ENCODE measurements around the gene CDC42BPB. TPM values are rescaled to one million over a fixed set of nuclear protein-coding genes. Genes with fewer than 3 reads are reported as not detected.

CDC42BPB gene
- 147 and 167 TPM in 2 replicates for total RNA-seq

- no peak for TF ChIP-seq CTCF (IDR thresholded peaks at IDR 0.05; ENCODE audit: insufficient read depth, low read length, poor library complexity, severe bottlenecking)
- no peak for DNase-seq (ENCODE audit: low read depth)
- no peaks in the 10 kb centered on the region for H3K27me3 ChIP-seq (ENCODE audit: control insufficient read depth, insufficient read depth, low read length)
- H3K4me3 ChIP-seq (ENCODE audit: low read depth, low read length), result peak within 1 kb of the TSS; percentile 99
- no peaks in the 10 kb centered on the region for H3K36me3 ChIP-seq (ENCODE audit: control insufficient read depth, insufficient read depth, low read length)
Measured at GRCh38 chr14:103057372-103058163, at the start of gene CDC42BPB. CDC42BPB (minus strand) TSS chr14:103057549; CDS start chr14:103057173, 376 bp downstream.

GRCh38 chr14:103105580-103106150 lies 48.3 kb upstream of the CDC42BPB start:
- DNase-seq (ENCODE audit: low read depth), result no peak
- no peak overlapping the region for H3K4me3 ChIP-seq (ENCODE audit: low read depth, low read length)
- no peaks in the 10 kb centered on the region for H3K36me3 ChIP-seq (ENCODE audit: control insufficient read depth, insufficient read depth, low read length)
- TF ChIP-seq CTCF (IDR thresholded peaks at IDR 0.05; ENCODE audit: insufficient read depth, low read length, poor library complexity, severe bottlenecking), result peak; percentile 9
- peaks cover 36% of the 10 kb centered on the region for H3K27me3 ChIP-seq (ENCODE audit: control insufficient read depth, insufficient read depth, low read length)

- Histone ChIP-seq H3K27me3 (ENCODE audit: control insufficient read depth, insufficient read depth, low read length) (peaks cover 36% of the 10 kb centered on the region), H3K36me3 (ENCODE audit: control insufficient read depth, insufficient read depth, low read length) (no peaks in the 10 kb centered on the region), H3K4me3 (ENCODE audit: low read depth, low read length) (no peak overlapping the region)
- no peak for DNase-seq (ENCODE audit: low read depth)
- peak; percentile 94 for TF ChIP-seq CTCF (IDR thresholded peaks at IDR 0.05; ENCODE audit: insufficient read depth, low read length, poor library complexity, severe bottlenecking)
Measured at GRCh38 chr14:103104654-103105452, 47.5 kb upstream of the CDC42BPB start.

- Histone ChIP-seq H3K36me3 (ENCODE audit: control insufficient read depth, insufficient read depth, low read length) (no peaks in the 10 kb centered on the region), H3K4me3 (ENCODE audit: low read depth, low read length) (no peak overlapping the region), H3K27me3 (ENCODE audit: control insufficient read depth, insufficient read depth, low read length) (peaks cover 36% of the 10 kb centered on the region)
- TF ChIP-seq CTCF (IDR thresholded peaks at IDR 0.05; ENCODE audit: insufficient read depth, low read length, poor library complexity, severe bottlenecking), result no peak
- no peak for DNase-seq (ENCODE audit: low read depth)
Measured at GRCh38 chr14:103104389-103104653, 47.0 kb upstream of the CDC42BPB start.

GRCh38 chr14:103103461-103104388 lies 46.4 kb upstream of the CDC42BPB start:
- no peak for DNase-seq (ENCODE audit: low read depth)
- no peak overlapping the region for H3K4me3 ChIP-seq (ENCODE audit: low read depth, low read length)

More at GRCh38 chr14:103103461-103104388, 46.4 kb upstream of the CDC42BPB start:
- Histone ChIP-seq H3K36me3 (ENCODE audit: control insufficient read depth, insufficient read depth, low read length) (no peaks in the 10 kb centered on the region), H3K27me3 (ENCODE audit: control insufficient read depth, insufficient read depth, low read length) (peaks cover 36% of the 10 kb centered on the region)
- TF ChIP-seq CTCF (IDR thresholded peaks at IDR 0.05; ENCODE audit: insufficient read depth, low read length, poor library complexity, severe bottlenecking), result peak; percentile 46
